AG04449 (cell line): ENCODE measurements around the gene SAA4.

Experiments
- CTCF ChIA-PET: fragments of 350-600 bp; formaldehyde crosslinking; extraction: SDS; loops from one replicate; lab custom pipeline; 2021; ENCODE audit warnings: antibody characterized with exemption; lab: Yijun Ruan, JAX
- POLR2A ChIA-PET: fragments of 400-600, 350-600 bp; formaldehyde crosslinking; extraction: SDS; loops from one replicate; lab custom pipeline; 2020; ENCODE audit warnings: antibody characterized with exemption, inconsistent platforms; lab: Yijun Ruan, JAX
- DNase-seq: peaks from one replicate; pipeline ENCODE4 v3.0.0-alpha.2; 2010; ENCODE audit warnings: low read depth, low spot score
- H3K4me3 ChIP-seq: 2 replicates; pipeline ENCODE4 v1.5.1; 2011; ENCODE audit warnings: low read depth, mild to moderate bottlenecking, control low read depth, low read length
- CTCF ChIP-seq: IDR thresholded peaks from one replicate; pipeline ENCODE4 v1.5.1; 2011; ENCODE audit warnings: mild to moderate bottlenecking, moderate library complexity, low read length, control low read depth, inconsistent platforms; ENCODE audit not compliant: insufficient read depth; ENCODE audit errors: missing control alignments

SAA4 gene

GRCh38 chr11:18188796-18189195 is 47.8 kb downstream of the SAA4 start:
- no peak for DNase-seq
- TF ChIP-seq CTCF = no peak
- no peak overlapping the region for H3K4me3 ChIP-seq
- POLR2A ChIA-PET = no interaction called here
- CTCF ChIA-PET = no interaction called here
